ENCODE results near the gene PLEKHG7.

GRCh38 chr12:92733181-92733580, 30.4 kb downstream of the PLEKHG7 start:
- TF ChIP-seq POLR2A (IDR thresholded peaks at IDR 0.05) (no peak), CTCF (IDR thresholded peaks at IDR 0.05) (no peak)

All from esophagus squamous epithelium (tissue), 4 donors.